WTC11 (cell line): ENCODE data around the gene INPP4A. TPM values are rescaled to one million over a fixed set of nuclear protein-coding genes. Genes with fewer than 3 reads are reported as not detected.

ENCODE experiments used
- ATAC-seq: fragments of 200-7000 bp; cut with Tn5 transposase; 2 replicates; pipeline ENCODE4 v1.10.0; 2021; ENCODE audit warnings: mild to moderate bottlenecking, moderate library complexity
- CTCF ChIA-PET: fragments of 300-600 bp; sonication (Branson Sonifier 250); formaldehyde crosslinking; loops from one replicate; lab custom pipeline; 2021; ENCODE audit warnings: antibody characterized with exemption; lab: Charles Lee
- POLR2A ChIA-PET: fragments of 350-600 bp; sonication (Branson Sonifier 250); formaldehyde crosslinking; loops from one replicate; lab custom pipeline; 2021; ENCODE audit warnings: antibody characterized with exemption; lab: Charles Lee
- DNase-seq: peaks from one replicate; pipeline ENCODE4 v3.0.0; 2021; ENCODE audit warnings: low spot score
- H3K27ac Mint-ChIP-seq: 2 replicates; pipeline ENCODE4 v1.8.0; 2021; ENCODE audit warnings: mixed read lengths
- H3K27me3 Mint-ChIP-seq: 2 replicates; pipeline ENCODE4 v1.8.0; 2021; ENCODE audit warnings: low read depth, mild to moderate bottlenecking, moderate library complexity, mixed read lengths
- H3K36me3 Mint-ChIP-seq: 2 replicates; pipeline ENCODE4 v1.8.0; 2021; ENCODE audit warnings: mixed read lengths
- H3K4me1 Mint-ChIP-seq: 2 replicates; pipeline ENCODE4 v1.8.0; 2022; ENCODE audit warnings: mixed read lengths
- H3K4me3 Mint-ChIP-seq: 2 replicates; pipeline ENCODE4 v1.8.0; 2021; ENCODE audit warnings: mild to moderate bottlenecking, moderate library complexity, mixed read lengths
- H3K9me3 Mint-ChIP-seq: 2 replicates; pipeline ENCODE4 v1.8.0; 2021; ENCODE audit warnings: mixed read lengths
- ARID4B ChIP-seq: sonication (generic); formaldehyde crosslinking; IDR thresholded peaks from 2 replicates; pipeline ENCODE4 v1.8.0; 2023; ENCODE audit warnings: missing genetic modification reagents, mild to moderate bottlenecking, borderline replicate concordance
- CREB1 ChIP-seq: sonication (generic); formaldehyde crosslinking; IDR thresholded peaks from 2 replicates; pipeline ENCODE4 v1.8.0; 2023; ENCODE audit warnings: mild to moderate bottlenecking, missing genetic modification reagents
- GABPB1 ChIP-seq: sonication (generic); formaldehyde crosslinking; IDR thresholded peaks from 2 replicates; pipeline ENCODE4 v1.8.1; 2023; ENCODE audit warnings: mild to moderate bottlenecking, missing genetic modification reagents
- HMGA2 ChIP-seq: fragments of 250-450 bp; sonication (Bioruptor Pico); IDR thresholded peaks from 2 replicates; pipeline ENCODE4 v1.4.0; 2021; ENCODE audit warnings: mild to moderate bottlenecking, moderate library complexity
- JUN ChIP-seq: sonication (generic); formaldehyde crosslinking; IDR thresholded peaks from 2 replicates; pipeline ENCODE4 v1.8.0; 2023; ENCODE audit warnings: mild to moderate bottlenecking, missing genetic modification reagents
- NFATC4 ChIP-seq: fragments of 250-450 bp; sonication (Bioruptor Pico); IDR thresholded peaks from 2 replicates; pipeline ENCODE4 v1.9.0; 2021; ENCODE audit warnings: mild to moderate bottlenecking
- PRRX2 ChIP-seq: fragments of 250-450 bp; sonication (Bioruptor Pico); IDR thresholded peaks from 2 replicates; pipeline ENCODE4 v1.8.0; 2021; ENCODE audit warnings: mild to moderate bottlenecking
- TEAD1 ChIP-seq: sonication (generic); formaldehyde crosslinking; IDR thresholded peaks from 2 replicates; pipeline ENCODE4 v1.8.0; 2022; ENCODE audit warnings: mild to moderate bottlenecking, missing genetic modification reagents
- TEAD4 ChIP-seq: sonication (generic); formaldehyde crosslinking; IDR thresholded peaks from 2 replicates; pipeline ENCODE4 v1.8.0; 2022; ENCODE audit warnings: mild to moderate bottlenecking, missing genetic modification reagents
- ZBTB21 ChIP-seq: sonication (generic); formaldehyde crosslinking; IDR thresholded peaks from 2 replicates; pipeline ENCODE4 v1.8.1; 2023; ENCODE audit warnings: mild to moderate bottlenecking, missing genetic modification reagents, borderline replicate concordance
- ZMAT4 ChIP-seq: fragments of 250-450 bp; sonication (Bioruptor Pico); IDR thresholded peaks from 2 replicates; pipeline ENCODE4 v1.9.0; 2021; ENCODE audit warnings: mild to moderate bottlenecking
- ZNF219 ChIP-seq: sonication (generic); formaldehyde crosslinking; IDR thresholded peaks from 2 replicates; pipeline ENCODE4 v1.8.0; 2023; ENCODE audit warnings: missing genetic modification reagents, mild to moderate bottlenecking, borderline replicate concordance
- ZNF232 ChIP-seq: sonication (generic); formaldehyde crosslinking; IDR thresholded peaks from 2 replicates; pipeline ENCODE4 v1.8.0; 2022; ENCODE audit warnings: mild to moderate bottlenecking, missing genetic modification reagents
- ZNF396 ChIP-seq: fragments of 250-450 bp; sonication (Bioruptor Pico); IDR thresholded peaks from 2 replicates; pipeline ENCODE4 v1.8.0; 2021; ENCODE audit warnings: mild to moderate bottlenecking, moderate library complexity, borderline replicate concordance
- ZNF532 ChIP-seq: fragments of 250-450 bp; sonication (Bioruptor Pico); IDR thresholded peaks from 2 replicates; pipeline ENCODE4 v1.9.0; 2021; ENCODE audit warnings: mild to moderate bottlenecking, borderline replicate concordance
- ZSCAN18 ChIP-seq: fragments of 250-450 bp; sonication (Bioruptor Pico); IDR thresholded peaks from 2 replicates; pipeline ENCODE4 v2.1.2; 2022; ENCODE audit warnings: mild to moderate bottlenecking, moderate library complexity
- total RNA-seq: library from RNA; stranded (reverse); gene quantifications from 3 replicates; pipeline ENCODE4 v1.2.3, GENCODE V29; 2021

Gene INPP4A
- total RNA-seq, 1 experiment from 2014 or later = 38.3 TPM

- TF ChIP-seq ZNF532 (no peak), ZSCAN18 (no peak), CREB1 (no peak), ZMAT4 (no peak), TEAD4 (CRISPR knock-in tag) (no peak), HMGA2 (no peak), ZNF396 (CRISPR knock-in tag) (no peak), GABPB1 (CRISPR knock-in tag) (no peak), ZNF232 (no peak), TEAD1 (no peak), PRRX2 (CRISPR knock-in tag) (no peak), JUN (CRISPR knock-in tag) (no peak), ZNF219 (CRISPR knock-in tag) (no peak)
- TF ChIP-seq, all 79 proteins: peak for 0
Measured at GRCh38 chr2:98559581-98559980, 114.9 kb downstream of the INPP4A start (continued).

GRCh38 chr2:98560256-98560771, 115.7 kb downstream of the INPP4A start:
- Mint-ChIP-seq H3K27ac (no peak overlapping the region), H3K27me3 (no peaks in the 10 kb centered on the region), H3K9me3 (no peaks in the 10 kb centered on the region), H3K36me3 (peaks cover 11% of the 10 kb centered on the region), H3K4me1 (no peaks in the 10 kb centered on the region), H3K4me3 (no peak overlapping the region)
- ATAC-seq (no peak), DNase-seq (no peak)
- CTCF ChIA-PET = no interaction called here
- POLR2A ChIA-PET = no interaction called here
- TF ChIP-seq ARID4B (no peak), NFATC4 (CRISPR knock-in tag) (no peak), ZBTB21 (CRISPR knock-in tag) (no peak)
